Stimulated activated CD8-positive, alpha-beta memory T cell treated with anti-CD3 and anti-CD28 coated beads, Interleukin-4, amount 100 ng/mL, for 1 hour (primary cell): ENCODE data around the gene RFX7.

Source experiments
- DNase-seq, 2 donors: peaks; one replicate each; pipeline ENCODE4 v3.0.0-alpha.2; 2020; ENCODE audit warnings: low read depth in 2 of 2, low spot score in 1 of 2

RFX7 gene

GRCh38 chr15:56052395-56053045 lies 191.2 kb downstream of the RFX7 start:
- no peak for DNase-seq

- no peak for DNase-seq
Measured at GRCh38 chr15:56051676-56052075, 192.0 kb downstream of the RFX7 start.

- no peak for DNase-seq
Measured at GRCh38 chr15:56049577-56049976, 194.1 kb downstream of the RFX7 start.

- no peak for DNase-seq
Measured at GRCh38 chr15:56047354-56047753, 196.3 kb downstream of the RFX7 start.

GRCh38 chr15:56045068-56045748 lies 198.5 kb downstream of the RFX7 start:
- DNase-seq: no peak

GRCh38 chr15:56042982-56043980 lies 200.4 kb downstream of the RFX7 start:
- DNase-seq: peak in 1 of 2 donors; percentile 1

- DNase-seq: no peak
Measured at GRCh38 chr15:56042498-56042897, 201.2 kb downstream of the RFX7 start.

- DNase-seq: no peak
Measured at GRCh38 chr15:56042031-56042430, 201.6 kb downstream of the RFX7 start.

- DNase-seq: no peak
Measured at GRCh38 chr15:56040081-56041035, 203.3 kb downstream of the RFX7 start.

GRCh38 chr15:56038707-56039106 lies 205.0 kb downstream of the RFX7 start:
- no peak for DNase-seq

GRCh38 chr15:56038015-56038414 lies 205.7 kb downstream of the RFX7 start:
- DNase-seq: no peak
